Activated naive CD4-positive, alpha-beta T cell (primary cell): Measurements from ENCODE around the gene HSPB1.
"Not testable (repeated sequence)": the region's sequence is repeated elsewhere in the genome, so short reads cannot be mapped to it uniquely, and the experiment has no call there.

Experiments used
- DNase-seq, 4 experiments: peaks; one replicate each; lab custom pipeline; 2025; lab: John Stamatoyannopoulos, UW

HSPB1 gene

DNA sequence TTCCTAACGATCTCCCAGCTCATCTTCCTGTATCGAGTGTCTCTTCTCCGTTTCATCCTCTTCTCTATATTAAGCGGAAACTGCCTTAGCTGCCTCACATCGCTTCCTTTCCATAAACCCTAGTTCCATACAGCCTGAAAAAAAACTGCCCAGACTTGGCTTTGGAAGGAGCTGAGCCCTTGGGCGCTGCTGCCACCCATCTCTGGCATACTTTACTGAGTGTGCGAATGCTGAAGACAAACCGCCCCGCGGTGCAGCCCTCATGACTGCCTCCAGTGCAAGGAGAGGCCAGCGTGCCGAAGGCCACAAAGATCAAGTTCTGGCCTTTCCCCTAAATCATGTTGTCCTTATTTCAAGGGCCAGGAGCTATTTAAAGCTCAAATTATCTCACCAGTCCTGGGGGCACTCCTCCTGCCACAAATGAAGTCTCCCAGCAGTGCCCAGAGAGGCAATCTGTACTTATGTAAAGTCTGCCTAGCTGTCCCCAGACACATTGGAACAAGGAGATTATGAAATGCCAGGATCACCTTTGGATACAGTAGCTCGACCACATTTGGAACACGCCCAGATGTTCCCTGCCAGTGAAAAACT, 31.1 kb downstream of the HSPB1 start:
- no peak for DNase-seq

DNA sequence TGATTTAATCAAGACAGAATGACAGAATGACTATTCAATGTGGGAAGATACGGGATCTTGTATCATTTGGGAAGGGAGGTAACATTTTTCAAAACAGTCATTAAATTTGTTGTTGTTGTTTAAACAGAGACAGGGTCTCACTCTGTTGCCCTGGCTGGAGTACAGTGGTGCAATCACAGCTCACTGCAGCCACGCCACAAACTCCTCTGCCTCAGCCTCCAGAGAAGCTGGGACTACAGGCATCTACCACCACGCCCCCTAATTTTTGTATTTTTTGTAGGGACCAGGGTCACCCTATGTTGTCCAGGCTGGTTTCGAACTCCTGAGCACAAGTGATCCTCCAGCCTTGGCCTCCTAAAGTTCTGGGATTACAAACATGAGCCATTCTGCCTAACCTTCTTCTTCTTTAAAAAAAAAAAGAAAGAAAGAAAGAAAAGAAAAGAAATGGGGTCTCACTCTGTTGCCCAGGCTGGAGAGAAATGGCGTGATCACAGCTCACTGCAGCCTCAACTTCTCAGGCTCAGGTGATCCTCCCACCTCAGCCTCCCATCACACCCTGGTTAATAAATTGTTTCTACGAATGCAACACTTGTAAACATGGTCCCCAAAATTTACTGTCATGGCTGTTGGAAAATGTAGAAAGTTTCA, 32.0 kb downstream of the HSPB1 start:
- no peak for DNase-seq

DNA sequence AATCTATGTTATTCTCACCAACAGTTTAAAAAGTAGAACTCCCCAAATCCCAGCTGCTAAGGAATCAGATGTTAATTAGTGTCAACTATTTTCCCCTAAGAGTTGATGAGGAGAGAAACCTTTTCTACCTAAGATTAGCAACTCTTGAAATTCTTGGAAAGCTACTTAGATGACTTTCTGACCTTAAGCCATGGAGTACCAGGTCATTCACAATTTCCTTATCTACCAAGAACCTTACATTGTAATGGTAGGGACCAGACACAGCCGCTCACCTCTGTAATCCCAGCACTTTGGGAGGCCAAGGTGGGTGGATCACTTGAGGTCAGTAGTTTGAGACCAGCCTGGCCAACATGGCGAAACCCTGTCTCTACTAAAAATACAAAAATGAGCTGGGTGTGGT, 32.9 kb downstream of the HSPB1 start:
- DNase-seq: not testable (repeated sequence)

- DNase-seq: no peak
Observed at GRCh38 chr7:76336094-76336493, 33.6 kb downstream of the HSPB1 start.

GRCh38 chr7:76337147-76337546, 34.7 kb downstream of the HSPB1 start:
- no peak for DNase-seq

- DNase-seq: no peak
Observed at GRCh38 chr7:76338298-76339084, 36.0 kb downstream of the HSPB1 start.

DNA sequence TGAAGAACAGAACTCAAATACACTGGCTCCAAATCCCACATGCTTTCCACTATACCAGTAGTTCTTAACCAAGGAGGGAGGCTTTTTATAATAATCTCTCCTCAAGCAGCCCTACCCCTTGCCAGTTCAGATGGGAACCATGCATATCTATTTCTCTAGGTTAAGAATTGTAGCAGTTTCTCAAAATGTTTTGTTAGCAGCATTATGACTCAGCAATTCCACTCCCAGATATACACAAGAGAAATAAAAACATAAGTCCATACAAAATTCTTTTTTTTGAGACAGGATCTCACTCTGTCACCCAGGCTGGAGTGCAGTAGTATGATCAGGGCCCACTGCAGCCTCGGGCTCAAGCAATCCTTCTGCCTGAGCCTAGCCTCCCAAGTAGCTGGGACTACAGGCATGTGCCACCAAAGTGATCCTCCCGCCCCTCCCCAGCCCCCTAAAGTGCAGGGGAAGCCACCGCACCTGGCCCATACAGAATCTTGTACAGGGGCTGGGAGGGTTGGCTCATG, 38.2 kb downstream of the HSPB1 start:
- no peak for DNase-seq

DNA sequence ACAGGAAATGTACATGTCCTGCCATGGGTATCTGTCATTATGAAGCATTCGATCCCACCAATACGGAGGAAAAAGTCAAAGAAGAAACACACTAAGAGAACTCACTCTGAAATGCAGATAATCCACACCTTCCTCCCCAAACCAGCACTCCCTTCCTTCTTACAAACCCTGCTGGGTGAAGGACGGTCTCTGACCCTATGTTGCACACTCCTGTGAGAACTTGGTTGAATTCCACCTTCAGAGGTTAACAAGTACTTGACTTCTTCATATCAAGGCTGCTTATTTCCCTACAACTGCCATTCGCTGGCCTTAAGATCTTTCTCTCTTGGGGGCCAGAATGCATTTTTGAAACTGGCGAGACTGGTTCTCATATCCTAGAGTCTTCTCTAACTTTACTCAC, 39.7 kb downstream of the HSPB1 start:
- DNase-seq: no peak

DNA sequence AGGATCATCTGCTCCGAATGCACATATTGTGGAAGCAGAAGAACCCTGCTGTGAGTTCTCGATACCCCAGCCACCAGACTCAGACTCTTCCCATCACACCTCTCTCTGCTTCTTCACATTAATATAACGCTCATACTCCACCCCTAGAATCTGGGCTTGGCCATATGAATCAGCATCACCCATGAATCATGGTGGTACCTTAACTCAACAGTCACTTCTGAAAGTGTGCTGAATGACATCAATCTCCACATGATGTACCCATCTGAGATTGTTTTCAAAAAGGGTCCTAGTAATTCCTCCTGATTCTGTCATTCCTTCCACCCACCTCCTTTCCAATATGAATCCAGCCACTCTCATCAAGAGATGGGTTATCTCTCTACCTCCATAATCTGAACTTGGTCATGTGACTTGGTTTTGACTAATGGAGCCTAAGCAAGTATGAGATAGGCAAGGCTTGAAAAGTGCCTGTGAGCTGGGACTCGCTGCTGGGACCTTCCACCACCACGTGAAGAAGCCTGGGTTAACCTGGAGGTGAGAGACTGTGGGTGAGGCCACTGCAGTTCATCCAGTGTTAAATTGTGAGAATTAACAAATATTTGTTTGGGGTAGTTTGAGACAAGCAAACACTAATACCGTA, 40.9 kb downstream of the HSPB1 start:
- DNase-seq: no peak

GRCh38 chr7:76343931-76344321, 41.5 kb downstream of the HSPB1 start:
- DNase-seq: no peak

DNA sequence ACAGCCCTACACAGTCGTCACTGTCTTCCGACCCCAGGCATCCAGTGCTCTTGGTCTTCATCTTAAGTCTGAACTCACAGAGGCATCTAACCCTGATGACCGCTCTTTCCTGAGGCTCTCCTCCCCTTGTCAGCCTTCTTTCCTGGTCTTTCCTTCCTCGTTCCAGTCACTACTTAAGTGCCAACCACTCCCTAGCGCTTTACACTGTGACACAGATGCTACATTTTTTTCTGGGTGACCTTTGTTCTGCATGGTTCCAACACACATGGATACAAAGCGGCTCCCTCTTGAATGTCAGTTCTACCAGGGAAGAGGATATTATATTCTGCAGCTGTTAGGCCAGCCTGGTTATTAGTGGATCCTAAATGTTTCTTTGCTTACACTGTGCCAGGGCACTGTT, 43.6 kb downstream of the HSPB1 start:
- DNase-seq: no peak

DNA sequence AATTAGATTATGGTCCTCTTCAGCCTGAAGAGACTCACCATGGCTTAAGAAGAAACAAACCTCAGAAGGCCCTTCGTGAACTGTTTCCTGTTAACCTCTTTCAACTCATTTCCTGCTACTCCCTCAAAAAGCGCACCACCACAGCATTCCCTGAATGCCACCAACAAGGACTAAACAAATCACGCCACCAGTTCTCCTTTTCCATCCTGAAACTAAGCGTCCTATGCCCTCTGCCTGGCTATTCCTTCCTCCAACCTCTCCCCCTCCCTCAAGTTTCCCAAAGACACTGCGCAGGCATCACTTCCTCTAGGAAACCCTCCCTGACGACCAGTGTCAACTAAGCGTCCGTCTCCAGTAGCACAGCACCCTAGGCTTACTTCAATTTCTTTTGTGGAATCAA, 44.3 kb downstream of the HSPB1 start:
- no peak for DNase-seq

DNA sequence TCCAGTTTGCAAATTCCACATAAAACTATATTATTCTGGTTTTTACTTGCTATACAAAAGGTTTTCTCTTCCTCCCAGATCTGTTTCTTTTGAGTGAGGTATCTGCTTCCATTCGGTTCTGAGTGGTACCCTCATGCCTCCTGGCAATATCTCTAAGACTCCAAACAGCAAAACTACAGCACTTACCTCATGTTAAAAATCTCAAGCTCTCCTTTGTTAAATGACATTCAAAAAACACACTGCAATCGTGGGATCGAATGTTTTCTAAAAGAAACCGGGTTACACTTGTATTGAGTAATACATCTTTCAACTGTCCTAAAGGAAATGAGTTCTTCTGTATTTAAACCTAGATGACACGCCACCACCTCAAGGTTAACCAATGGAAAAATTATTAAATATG, 45.2 kb downstream of the HSPB1 start:
- DNase-seq: no peak

- no peak for DNase-seq
Observed at GRCh38 chr7:76349313-76349885, 46.9 kb downstream of the HSPB1 start.

- no peak for DNase-seq
Observed at GRCh38 chr7:76351372-76351771, 48.9 kb downstream of the HSPB1 start.

GRCh38 chr7:76352193-76352592, 49.7 kb downstream of the HSPB1 start:
- no peak for DNase-seq

- no peak for DNase-seq
Observed at GRCh38 chr7:76353744-76354143, 51.3 kb downstream of the HSPB1 start.
